H1 (cell line): Measurements from ENCODE around the gene ANXA4. TPM values are rescaled to one million over a fixed set of nuclear protein-coding genes. Genes with fewer than 3 reads are reported as not detected.

Experiments used
- CTCF ChIA-PET: fragments of 300-600 bp; sonication (Branson Sonifier 250); formaldehyde crosslinking; loops from one replicate; lab custom pipeline; 2021; ENCODE audit not compliant: partially characterized antibody; lab: Charles Lee
- POLR2A ChIA-PET: fragments of 300-600 bp; sonication (Branson Sonifier 250); formaldehyde crosslinking; loops from one replicate; lab custom pipeline; 2021; ENCODE audit warnings: inconsistent platforms; ENCODE audit not compliant: partially characterized antibody; lab: Charles Lee
- DNase-seq, 2 experiments: peaks; one replicate each; pipeline versions ENCODE4 v3.0.0 to v3.0.0-alpha.2; 2010 to 2022; ENCODE audit warnings: low spot score in 2 of 2, low read depth in 1 of 2, mixed read lengths in 1 of 2
- FAIRE-seq: peaks from 2 replicates; lab custom pipeline; 2011; peaks lifted over from hg19 to GRCh38; lab: Jason Lieb, UNC
- H2AFZ ChIP-seq: 2 replicates; pipeline ENCODE4 v1.8.1; 2012; ENCODE audit warnings: low read length, inconsistent platforms
- H2AK5ac ChIP-seq: 2 replicates; pipeline ENCODE4 v1.6.1; 2013; ENCODE audit warnings: low read depth, low read length
- H2BK120ac ChIP-seq: replicated peaks from 2 replicates; pipeline ENCODE3; 2013; ENCODE audit warnings: low read depth, low read length, inconsistent platforms
- H2BK12ac ChIP-seq: 2 replicates; pipeline ENCODE4 v1.6.1; 2013; ENCODE audit warnings: low read depth, low read length
- H2BK15ac ChIP-seq: 2 replicates; pipeline ENCODE4 v1.6.1; 2013; ENCODE audit warnings: low read length
- H2BK20ac ChIP-seq: 2 replicates; pipeline ENCODE4 v1.6.1; 2013; ENCODE audit warnings: low read length
- H2BK5ac ChIP-seq: 2 replicates; pipeline ENCODE4 v1.6.1; 2013; ENCODE audit warnings: low read depth, low read length
- H3K14ac ChIP-seq: 2 replicates; pipeline ENCODE4 v1.6.1; 2013; ENCODE audit warnings: inconsistent platforms; ENCODE audit not compliant: insufficient read length
- H3K18ac ChIP-seq: 2 replicates; pipeline ENCODE4 v1.6.1; 2013; ENCODE audit warnings: low read length; ENCODE audit errors: extremely low read depth
- H3K23ac ChIP-seq: 2 replicates; pipeline ENCODE4 v1.6.1; 2013; ENCODE audit warnings: inconsistent platforms; ENCODE audit not compliant: insufficient read length
- H3K23me2 ChIP-seq: 2 replicates; pipeline ENCODE4 v1.6.1; 2013; ENCODE audit warnings: low read depth, low read length
- H3K27ac ChIP-seq: 2 replicates; pipeline ENCODE4 v1.6.1; 2011; ENCODE audit warnings: low read depth, low read length, inconsistent platforms
- H3K27me3 ChIP-seq, 4 experiments: replicated peaks in 1 of 4; 1 replicate in 1 of 4; 2 replicates in 3 of 4; pipeline versions ENCODE4 v1.6.1 to v1.8.1; 2011 to 2013; ENCODE audit warnings: low read length in 3 of 4, mild to moderate bottlenecking in 3 of 4, inconsistent platforms in 2 of 4, mixed read lengths in 2 of 4, moderate library complexity in 1 of 4; ENCODE audit not compliant: control insufficient read depth in 3 of 4, insufficient read depth in 3 of 4; ENCODE audit errors: extremely low read depth in 1 of 4
- H3K36me3 ChIP-seq, 4 experiments: 2 replicates each; pipeline versions ENCODE4 v1.6.1 to v1.8.1; 2011 to 2013; ENCODE audit warnings: mild to moderate bottlenecking in 4 of 4, low read length in 3 of 4, moderate library complexity in 2 of 4, control low read depth in 1 of 4, inconsistent platforms in 1 of 4; ENCODE audit not compliant: insufficient read depth in 4 of 4, control insufficient read depth in 2 of 4
- H3K4ac ChIP-seq: replicated peaks from 2 replicates; pipeline ENCODE3; 2013; ENCODE audit warnings: low read length, low read depth, mixed read lengths, inconsistent platforms; ENCODE audit not compliant: insufficient read length
- H3K4me1 ChIP-seq, 4 experiments: replicated peaks in 1 of 4; 1 replicate in 1 of 4; 2 replicates in 3 of 4; pipeline versions ENCODE4 v1.6.1 to v1.8.1; 2011 to 2013; ENCODE audit warnings: low read length in 3 of 4, inconsistent platforms in 2 of 4, mixed read lengths in 1 of 4; ENCODE audit not compliant: insufficient read depth in 4 of 4, control insufficient read depth in 3 of 4
- H3K4me2 ChIP-seq, 2 experiments: 2 replicates each; pipeline versions ENCODE4 v1.6.1 to v1.8.1; 2011 to 2013; ENCODE audit warnings: low read depth in 2 of 2, low read length in 2 of 2, control low read depth in 1 of 2, inconsistent platforms in 1 of 2, mild to moderate bottlenecking in 1 of 2; ENCODE audit not compliant: insufficient read depth in 1 of 2
- H3K4me3 ChIP-seq, 4 experiments: fragments of 200-600, 300-600 bp in 1 of 4; sonication (generic), shearing (Covaris generic), sonication (Bioruptor Twin) in 1 of 4; 2 replicates each; pipeline versions ENCODE4 v1.5.1 to v1.8.1; 2011 to 2016; ENCODE audit warnings: low read length in 4 of 4, low read depth in 3 of 4, control low read depth in 2 of 4, inconsistent platforms in 2 of 4, mild to moderate bottlenecking in 2 of 4, mixed read lengths in 1 of 4, moderate library complexity in 1 of 4; ENCODE audit not compliant: insufficient read depth in 2 of 4; ENCODE audit errors: extremely low read depth in 1 of 4
- H3K56ac ChIP-seq: replicated peaks from 2 replicates; pipeline ENCODE3; 2013; ENCODE audit warnings: low read depth, mild to moderate bottlenecking, mixed read lengths, low read length, inconsistent platforms; ENCODE audit not compliant: insufficient read length
- H3K79me1 ChIP-seq: 2 replicates; pipeline ENCODE4 v1.6.1; 2013; ENCODE audit warnings: low read depth, low read length, control low read depth
- H3K79me2 ChIP-seq, 2 experiments: 2 replicates each; pipeline versions ENCODE4 v1.6.1 to v1.8.1; 2012 to 2013; ENCODE audit warnings: low read length in 2 of 2, mild to moderate bottlenecking in 2 of 2, inconsistent platforms in 1 of 2; ENCODE audit not compliant: insufficient read depth in 2 of 2, control insufficient read depth in 1 of 2
- H3K9ac ChIP-seq, 4 experiments: replicated peaks in 1 of 4; 1 replicate in 1 of 4; 2 replicates in 3 of 4; pipeline versions ENCODE4 v1.6.1 to v1.8.1; 2011 to 2013; ENCODE audit warnings: low read depth in 3 of 4, low read length in 3 of 4, control low read depth in 2 of 4, mild to moderate bottlenecking in 2 of 4, moderate library complexity in 2 of 4, inconsistent platforms in 1 of 4; ENCODE audit errors: extremely low read depth in 1 of 4
- H3K9me3 ChIP-seq, 2 experiments: 2 replicates each; pipeline versions ENCODE4 v1.6.1 to v1.8.1; 2012 to 2013; ENCODE audit warnings: mild to moderate bottlenecking in 2 of 2, moderate library complexity in 2 of 2, control low read depth in 1 of 2, inconsistent platforms in 1 of 2, low read depth in 1 of 2, low read length in 1 of 2, mixed read lengths in 1 of 2; ENCODE audit not compliant: insufficient read depth in 2 of 2
- H4K20me1 ChIP-seq, 2 experiments: replicated peaks in 1 of 2; 2 replicates each; pipeline versions ENCODE3 to v1.8.1; 2011 to 2013; ENCODE audit warnings: inconsistent platforms in 2 of 2, low read length in 2 of 2, mild to moderate bottlenecking in 1 of 2; ENCODE audit not compliant: insufficient read depth in 2 of 2, control insufficient read depth in 1 of 2
- H4K5ac ChIP-seq: 2 replicates; pipeline ENCODE4 v1.6.1; 2013; ENCODE audit warnings: low read length, low read depth, mixed read lengths, inconsistent platforms; ENCODE audit not compliant: insufficient read length
- H4K8ac ChIP-seq: 2 replicates; pipeline ENCODE4 v1.8.0; 2013; ENCODE audit warnings: mild to moderate bottlenecking, moderate library complexity, low read length, inconsistent platforms; ENCODE audit not compliant: insufficient read depth; ENCODE audit errors: extremely low read depth
- H4K91ac ChIP-seq: replicated peaks from 2 replicates; pipeline ENCODE3; 2013; ENCODE audit warnings: low read length, mixed read lengths, inconsistent platforms; ENCODE audit not compliant: insufficient read length
- BACH1 ChIP-seq: IDR thresholded peaks from 2 replicates; pipeline ENCODE4 v1.6.1; 2012; ENCODE audit warnings: low read length, improper control_type of control experiment
- BRCA1 ChIP-seq: IDR thresholded peaks from 2 replicates; pipeline ENCODE4 v1.6.1; 2012; ENCODE audit warnings: low read depth, low read length, improper control_type of control experiment
- CEBPB ChIP-seq: IDR thresholded peaks from 2 replicates; pipeline ENCODE4 v1.6.1; 2012; ENCODE audit warnings: low read depth, low read length
- CREB1 ChIP-seq: IDR thresholded peaks from 2 replicates; pipeline ENCODE4 v1.6.1; 2012; ENCODE audit warnings: inconsistent platforms
- EGR1 ChIP-seq: IDR thresholded peaks from 2 replicates; pipeline ENCODE4 v1.6.1; 2011; ENCODE audit warnings: low read depth, low read length, borderline replicate concordance
- PHF8 ChIP-seq: fragments of 200-600 bp; sonication (generic); conservative IDR thresholded peaks from 2 replicates; pipeline ENCODE4 v1.7.1; 2012; ENCODE audit warnings: low read depth, mild to moderate bottlenecking, inconsistent platforms, low read length, moderate library complexity
- RXRA ChIP-seq: IDR thresholded peaks from 2 replicates; pipeline ENCODE4 v1.6.1; 2011; ENCODE audit warnings: low read depth, mild to moderate bottlenecking, low read length, moderate library complexity; ENCODE audit not compliant: insufficient read depth
- SRF ChIP-seq: IDR thresholded peaks from 2 replicates; pipeline ENCODE4 v1.6.1; 2011; ENCODE audit warnings: mild to moderate bottlenecking, low read depth, low read length, moderate library complexity
- TCF12 ChIP-seq: IDR thresholded peaks from 2 replicates; pipeline ENCODE4 v1.6.1; 2011; ENCODE audit warnings: low read depth, mild to moderate bottlenecking, low read length
- YY1 ChIP-seq: IDR thresholded peaks from 2 replicates; pipeline ENCODE4 v1.6.1; 2011; ENCODE audit warnings: low read depth, mild to moderate bottlenecking, low read length
- WGBS, 2 experiments: shearing (Covaris generic) in 1 of 2; methylation state at CpG; one replicate each; pipeline versions ENCODE4 v1.1.6 to v1.1.7; 2013 to 2015; ENCODE audit warnings: low lambda C conversion rate in 2 of 2, mixed read lengths in 2 of 2, inconsistent platforms in 1 of 2, low coverage in 1 of 2, missing lambda C conversion rate in 1 of 2; ENCODE audit not compliant: insufficient replicate concordance in 2 of 2, insufficient coverage in 1 of 2, insufficient read length in 1 of 2; ENCODE audit errors: extremely low coverage in 1 of 2, missing lambda C conversion rate in 1 of 2; 5-methylcytosine and 5-hydroxymethylcytosine counted together
- polyA plus RNA-seq, 7 experiments: library from polyadenylated mRNA; depleted of rRNA in 3 of 7; stranded (reverse) in 5 of 7; unstranded in 2 of 7; fragments of >200 nt in 5 of 7; fragments of 200-250 nt in 2 of 7; gene quantifications; 1 replicate in 5 of 7; 2 replicates in 1 of 7; 4 replicates in 1 of 7; pipeline versions ENCODE4 v1.2.1 to v1.2.3, GENCODE V29; 2011 to 2013; ENCODE audit warnings: missing spikeins in 2 of 7, mixed read lengths in 2 of 7
- total RNA-seq: library from RNA; stranded (reverse); fragmentation: NEBNext Ultra II Directional; extraction: Animal tissue kit (Norgen Biotek cat#: 25700); gene quantifications from 2 replicates; pipeline ENCODE4 v1.2.1, GENCODE V29; 2021
- TF ChIP-seq, protein P1 (sequence below), 3 experiments: IDR thresholded peaks; 1 replicate in 2 of 3; 2 replicates in 1 of 3; pipeline versions ENCODE4 v1.5.1 to v1.6.1; 2011; ENCODE audit warnings: low read length in 3 of 3, mild to moderate bottlenecking in 3 of 3, inconsistent platforms in 2 of 3, low read depth in 1 of 3, moderate library complexity in 1 of 3; ENCODE audit not compliant: insufficient read depth in 1 of 3; ENCODE audit errors: control extremely low read depth in 1 of 3

Gene ANXA4
- total and polyA plus RNA-seq, 2 of the 8 experiments (the other 6 are each of a cell fraction or from before 2014, with no cell fraction given), result 9.4 to 17.6 TPM

DNA sequence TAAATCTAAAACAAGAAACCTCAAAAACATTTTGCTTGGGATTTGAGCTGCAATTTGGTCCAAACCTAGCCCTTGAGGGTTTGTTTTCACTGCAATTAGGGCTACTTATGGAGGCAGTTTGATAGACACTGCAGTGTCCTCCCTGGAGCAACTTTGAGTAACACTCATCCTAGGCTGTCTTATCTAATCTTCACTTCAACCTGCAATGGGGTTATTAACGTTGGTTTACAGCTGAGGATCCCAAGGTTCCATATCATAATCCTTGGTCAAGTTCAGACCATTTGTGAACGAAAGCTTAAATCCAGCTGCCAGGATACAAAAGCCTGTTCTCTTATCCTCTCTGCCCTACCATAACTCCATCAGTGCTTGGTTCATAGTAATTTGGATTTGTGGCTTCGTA, 2.5 kb downstream of the ANXA4 start:
- no peak overlapping the region for H3K14ac ChIP-seq
- H3K9me3 ChIP-seq, result no peaks in the 10 kb centered on the region
- no peak overlapping the region for H3K18ac ChIP-seq
- H3K79me1 ChIP-seq, result no peaks in the 10 kb centered on the region; the same call in 1 of the 2 replicates
- no peak overlapping the region for H2BK15ac ChIP-seq
- H2BK5ac ChIP-seq, result no peak overlapping the region
- no peak overlapping the region for H3K4ac ChIP-seq
- H2BK12ac ChIP-seq, result no peak overlapping the region
- H2BK120ac ChIP-seq, result no peak overlapping the region
- ChIA-PET POLR2A (interaction anchor here (1.1 kb wide), 1 partner anchor 8 kb away, joined by 3 read pairs; no protein-coding TSS in a partner anchor), CTCF (interaction anchor here (0.9 to 7.4 kb wide), 5 partner anchors 18 to 72 kb away, joined by 3 to 51 read pairs (median 4); no protein-coding TSS in a partner anchor)
- H4K8ac ChIP-seq, result no peak overlapping the region
- H3K4me2 ChIP-seq, result no peak overlapping the region
- no peak for TF ChIP-seq RXRA
- no peak for TF ChIP-seq CREB1
- no peak for TF ChIP-seq SRF
- no peak for TF ChIP-seq YY1
- TF ChIP-seq TCF12, result no peak
- TF ChIP-seq BRCA1, result no peak
- no peak for TF ChIP-seq CEBPB
- TF ChIP-seq PHF8, result no peak
- TF ChIP-seq BACH1, result no peak
- no peak for TF ChIP-seq EGR1
- TF ChIP-seq, protein P1, sequence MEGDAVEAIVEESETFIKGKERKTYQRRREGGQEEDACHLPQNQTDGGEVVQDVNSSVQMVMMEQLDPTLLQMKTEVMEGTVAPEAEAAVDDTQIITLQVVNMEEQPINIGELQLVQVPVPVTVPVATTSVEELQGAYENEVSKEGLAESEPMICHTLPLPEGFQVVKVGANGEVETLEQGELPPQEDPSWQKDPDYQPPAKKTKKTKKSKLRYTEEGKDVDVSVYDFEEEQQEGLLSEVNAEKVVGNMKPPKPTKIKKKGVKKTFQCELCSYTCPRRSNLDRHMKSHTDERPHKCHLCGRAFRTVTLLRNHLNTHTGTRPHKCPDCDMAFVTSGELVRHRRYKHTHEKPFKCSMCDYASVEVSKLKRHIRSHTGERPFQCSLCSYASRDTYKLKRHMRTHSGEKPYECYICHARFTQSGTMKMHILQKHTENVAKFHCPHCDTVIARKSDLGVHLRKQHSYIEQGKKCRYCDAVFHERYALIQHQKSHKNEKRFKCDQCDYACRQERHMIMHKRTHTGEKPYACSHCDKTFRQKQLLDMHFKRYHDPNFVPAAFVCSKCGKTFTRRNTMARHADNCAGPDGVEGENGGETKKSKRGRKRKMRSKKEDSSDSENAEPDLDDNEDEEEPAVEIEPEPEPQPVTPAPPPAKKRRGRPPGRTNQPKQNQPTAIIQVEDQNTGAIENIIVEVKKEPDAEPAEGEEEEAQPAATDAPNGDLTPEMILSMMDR (IDR thresholded peaks at IDR 0.05; ENCODE audit: control extremely low read depth in 1 of 3, insufficient read depth in 1 of 3, low read depth in 1 of 3, low read length in 3 of 3), result no peak
- H3K4me3 ChIP-seq, result no peak overlapping the region
- no peak overlapping the region for H2AFZ ChIP-seq
- no peak overlapping the region for H3K9ac ChIP-seq
- no peaks in the 10 kb centered on the region for H3K36me3 ChIP-seq
- H3K56ac ChIP-seq, result no peak overlapping the region
- WGBS, 2 experiments, result 90% methylated on average over 3 of the region's 3 CpGs; no CpG with 5 or more reads in 1 of the 2 experiments
- H3K79me2 ChIP-seq, result no peaks in the 10 kb centered on the region
- no peak overlapping the region for H2AK5ac ChIP-seq
- H3K23me2 ChIP-seq, result peaks cover 12% of the 10 kb centered on the region; the same call in 1 of the 2 replicates
- H2BK20ac ChIP-seq, result no peak overlapping the region
- no peak overlapping the region for H3K23ac ChIP-seq
- peaks cover 0 to 15% (median 11%) of the 10 kb centered on the region in 4 experiments; a peak in 6 of 7 replicates for H3K27me3 ChIP-seq
- H4K5ac ChIP-seq, result no peak overlapping the region
- H3K27ac ChIP-seq, result no peak overlapping the region
- FAIRE-seq (no peak), DNase-seq (no peak)
- peaks cover 0 to 2% (median 1%) of the 10 kb centered on the region in 4 experiments; a peak in 3 of 7 replicates for H3K4me1 ChIP-seq
- H4K20me1 ChIP-seq, result no peaks in the 10 kb centered on the region
- H4K91ac ChIP-seq, result no peak overlapping the region
